Measurements from ENCODE around the gene OR10A6. TPM values are rescaled to one million over a fixed set of nuclear protein-coding genes. Genes with fewer than 3 reads are reported as not detected.

The OR10A6 gene, protein sequence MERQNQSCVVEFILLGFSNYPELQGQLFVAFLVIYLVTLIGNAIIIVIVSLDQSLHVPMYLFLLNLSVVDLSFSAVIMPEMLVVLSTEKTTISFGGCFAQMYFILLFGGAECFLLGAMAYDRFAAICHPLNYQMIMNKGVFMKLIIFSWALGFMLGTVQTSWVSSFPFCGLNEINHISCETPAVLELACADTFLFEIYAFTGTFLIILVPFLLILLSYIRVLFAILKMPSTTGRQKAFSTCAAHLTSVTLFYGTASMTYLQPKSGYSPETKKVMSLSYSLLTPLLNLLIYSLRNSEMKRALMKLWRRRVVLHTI
- total RNA-seq (2014; rRNA removed; shearing (Covaris generic)): not detected in 2 replicates

GRCh38 chr11:7931168-7931567 is at the start of gene OR10A6:
Gene OR10A6 (minus strand): TSS chr11:7931268. CDS start chr11:7928662, 2,606 bp downstream.
- no peak for DNase-seq (ENCODE audit: low read depth)

DNA sequence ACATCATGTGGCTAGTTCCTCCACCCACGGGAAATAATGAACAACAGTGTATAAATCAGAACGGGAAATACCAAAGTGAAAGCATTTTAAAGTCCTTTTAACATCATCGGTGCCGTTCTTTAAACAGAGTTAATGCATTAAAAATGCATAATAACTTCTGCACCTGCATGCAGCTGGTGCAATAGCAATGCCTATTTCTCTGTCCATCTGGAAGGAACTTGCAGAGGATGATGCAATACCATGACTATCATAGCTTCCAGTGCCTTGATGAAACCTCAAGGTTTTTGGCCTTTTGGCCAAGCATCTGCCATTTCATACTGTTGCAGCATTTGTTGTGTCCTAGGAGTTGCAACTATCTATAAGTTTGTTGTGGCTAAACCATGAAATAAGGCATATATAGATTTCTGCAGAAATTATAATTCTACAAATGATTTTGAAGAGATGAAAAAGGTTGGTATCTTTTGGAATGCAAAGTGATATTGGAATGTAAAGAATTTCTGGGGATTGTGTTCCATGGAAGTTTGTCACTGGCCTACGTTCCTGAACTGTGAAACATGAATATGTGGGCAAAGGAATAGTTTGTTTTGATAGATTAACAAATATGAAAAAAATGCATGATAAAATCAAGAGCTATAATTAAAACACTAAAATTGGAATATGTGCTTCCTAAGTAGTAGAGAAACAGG is 46.3 kb upstream of the OR10A6 start:
- peak; percentile 85 for DNase-seq (ENCODE audit: low read depth)

- DNase-seq (ENCODE audit: low read depth): peak; percentile 40
Measured at GRCh38 chr11:7974668-7975067, 43.6 kb upstream of the OR10A6 start.

GRCh38 chr11:7973011-7973410 is 41.9 kb upstream of the OR10A6 start:
- DNase-seq (ENCODE audit: low read depth): no peak

GRCh38 chr11:7971846-7972245 is 40.8 kb upstream of the OR10A6 start:
- no peak for DNase-seq (ENCODE audit: low read depth)

DNA sequence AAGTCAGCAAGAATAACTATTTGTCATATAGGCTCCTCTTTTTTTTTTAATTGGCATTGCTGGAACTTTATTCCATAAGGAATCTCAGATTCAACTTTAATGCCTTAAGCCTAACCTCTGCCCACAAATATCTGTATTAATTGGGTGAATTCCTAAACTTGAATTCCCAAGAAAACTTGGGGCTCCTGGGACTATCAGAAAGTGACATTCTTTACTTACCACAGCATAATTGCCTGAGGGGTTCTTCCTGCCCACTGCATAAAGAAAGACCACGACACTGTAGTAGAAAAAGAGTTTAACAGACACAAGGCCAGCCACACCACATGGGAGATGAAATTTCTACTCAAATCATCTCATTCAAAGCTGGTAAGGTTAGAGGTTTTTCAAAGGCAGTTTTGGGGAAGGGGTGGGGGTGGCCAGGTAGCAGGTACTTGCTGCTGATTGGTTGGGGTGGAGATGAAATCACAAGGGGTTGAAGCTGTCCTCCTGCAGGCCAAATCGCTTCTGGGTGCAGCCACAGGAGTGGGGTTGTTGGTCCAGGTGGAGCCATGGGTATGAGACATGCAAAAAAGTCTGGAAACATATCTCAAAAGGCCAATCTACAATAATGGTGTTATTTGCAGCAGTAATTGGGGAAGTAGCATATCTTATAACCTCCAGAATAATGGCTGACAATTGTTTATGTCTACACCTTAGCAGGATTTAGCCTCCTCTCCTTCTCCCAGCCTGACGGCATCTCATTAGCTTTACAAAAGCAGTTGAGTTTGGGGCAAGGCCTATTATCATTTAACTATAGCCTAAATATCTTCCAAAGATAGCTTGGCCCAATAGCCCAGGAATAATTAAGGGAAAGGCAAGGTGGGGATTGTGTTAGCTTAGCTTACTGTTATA is 38.9 kb upstream of the OR10A6 start:
- peak; percentile 83 for DNase-seq (ENCODE audit: low read depth)

- DNase-seq (ENCODE audit: low read depth): peak; percentile 63
Measured at GRCh38 chr11:7968686-7969085, 37.6 kb upstream of the OR10A6 start.

DNA sequence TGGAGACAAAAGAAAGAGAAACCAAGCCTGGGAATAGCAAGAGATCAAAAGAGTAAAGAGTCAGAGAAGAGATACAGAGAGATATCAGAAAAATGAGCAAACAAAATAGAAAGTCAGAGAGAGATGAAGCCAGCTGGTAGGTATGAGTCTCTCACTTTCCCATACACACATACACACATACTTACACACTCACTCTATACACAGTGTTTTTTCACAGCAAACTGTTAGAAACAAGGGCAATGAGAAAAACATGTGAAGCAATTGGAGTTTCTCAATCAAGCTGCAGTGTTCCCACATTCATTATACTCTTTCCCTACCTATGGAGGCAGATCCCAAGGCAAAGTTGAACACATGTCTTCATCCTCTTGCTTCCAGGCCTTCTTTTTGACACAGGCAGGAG is 36.8 kb upstream of the OR10A6 start:
- DNase-seq (ENCODE audit: low read depth): no peak

- peak; percentile 58 for DNase-seq (ENCODE audit: low read depth)
Measured at GRCh38 chr11:7967097-7967496, 36.0 kb upstream of the OR10A6 start.

DNA sequence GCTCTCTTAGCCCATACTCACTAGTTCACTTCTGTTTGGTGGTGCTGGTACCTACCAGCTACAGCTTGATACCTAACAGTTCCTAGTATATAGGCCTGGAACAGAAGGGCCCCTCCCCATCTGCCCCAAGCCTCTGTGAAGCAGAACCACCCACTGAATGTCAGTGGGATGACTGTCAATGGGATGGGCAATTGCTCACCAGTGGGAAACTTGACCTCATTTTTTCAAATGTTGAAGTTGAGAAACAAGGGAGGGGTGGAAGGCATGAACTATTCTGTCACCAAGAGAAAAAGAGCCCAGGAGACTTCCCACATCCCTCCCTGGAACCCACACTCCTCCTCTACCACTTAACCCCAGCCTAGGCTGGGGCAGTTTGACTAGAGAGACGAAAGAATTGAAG is 34.3 kb upstream of the OR10A6 start, which contains the start of gene NLRP10:
NLRP10 (minus strand) TSS at position 62 of the 400 bp plus-strand sequence. CDS start 1,952 bp downstream, outside the sequence.
- DNase-seq (ENCODE audit: low read depth): peak; percentile 70

DNA sequence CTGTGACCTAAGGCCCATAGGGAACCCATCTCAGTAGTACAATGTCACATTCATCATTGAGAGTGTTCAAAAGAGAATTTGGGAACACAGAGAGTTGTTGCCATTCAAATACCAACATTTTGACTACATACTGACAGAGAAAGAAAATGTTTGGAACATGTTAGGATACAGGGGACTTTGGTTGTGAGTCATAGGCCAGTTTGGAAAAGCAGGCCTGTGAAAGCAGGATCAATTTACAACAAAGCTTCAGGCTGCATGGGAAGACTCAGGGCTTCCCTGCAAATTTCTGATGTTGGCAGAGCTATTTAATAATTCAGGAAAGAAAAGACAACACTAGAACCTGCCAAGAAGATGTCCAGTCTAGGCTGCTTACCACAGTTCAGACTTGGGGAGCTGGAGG is 33.8 kb upstream of the OR10A6 start:
- DNase-seq (ENCODE audit: low read depth): peak; percentile 73

- DNase-seq (ENCODE audit: low read depth): no peak
Measured at GRCh38 chr11:7964261-7964660, 33.2 kb upstream of the OR10A6 start.

- DNase-seq (ENCODE audit: low read depth): no peak
Measured at GRCh38 chr11:7955191-7955590, 24.1 kb upstream of the OR10A6 start.

DNA sequence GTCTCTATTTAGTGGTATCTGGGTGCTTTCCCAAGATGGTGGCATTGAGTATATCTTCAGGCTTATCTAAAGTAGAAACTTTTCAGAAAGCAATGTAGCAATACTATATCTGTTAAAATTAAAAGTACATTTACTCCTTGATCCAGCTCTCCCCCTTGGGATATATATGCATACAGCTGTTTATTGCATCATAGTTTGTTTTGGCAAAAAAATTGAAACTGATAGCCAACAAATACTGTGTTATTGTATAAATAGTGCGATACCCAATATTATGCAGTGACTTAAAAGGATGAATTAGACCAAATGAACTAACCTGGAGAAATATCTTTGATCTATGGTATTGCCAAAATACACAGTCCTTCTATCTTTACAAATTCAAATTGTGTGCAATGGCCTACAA is 18.9 kb upstream of the OR10A6 start:
- DNase-seq (ENCODE audit: low read depth): no peak

- DNase-seq (ENCODE audit: low read depth): no peak
Measured at GRCh38 chr11:7944123-7944522, 13.1 kb upstream of the OR10A6 start.

DNA sequence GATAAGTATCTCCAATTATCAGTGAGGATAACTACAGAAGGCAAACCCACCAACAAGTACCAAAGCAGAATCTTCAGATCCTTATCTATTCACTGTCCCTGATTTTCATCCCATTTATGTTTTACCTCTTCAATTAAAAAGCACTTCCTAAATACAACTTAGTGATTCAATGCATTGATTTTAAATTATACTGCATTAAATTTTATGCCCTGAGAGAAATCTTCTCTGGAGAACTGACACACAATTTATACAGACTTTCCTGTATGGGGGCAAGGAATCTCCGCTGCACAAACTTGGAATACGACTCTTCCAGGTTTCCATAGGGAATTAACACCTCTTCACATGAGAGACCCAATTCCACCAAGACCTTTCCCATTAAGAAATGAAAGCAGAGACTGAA is 10.5 kb upstream of the OR10A6 start, which contains the start of gene OR10A3:
OR10A3 (minus strand) TSS at position 101 of the 400 bp plus-strand sequence. CDS start 2,188 bp downstream, outside the sequence.
- no peak for DNase-seq (ENCODE audit: low read depth)

GRCh38 chr11:7941146-7941545 is 10.1 kb upstream of the OR10A6 start:
- DNase-seq (ENCODE audit: low read depth): no peak

GRCh38 chr11:7936615-7937014 is 5.5 kb upstream of the OR10A6 start:
- DNase-seq (ENCODE audit: low read depth): peak; percentile 20

GRCh38 chr11:7927635-7928034 is 3.4 kb downstream of the OR10A6 start:
- peak; percentile 43 for DNase-seq (ENCODE audit: low read depth)

DNA sequence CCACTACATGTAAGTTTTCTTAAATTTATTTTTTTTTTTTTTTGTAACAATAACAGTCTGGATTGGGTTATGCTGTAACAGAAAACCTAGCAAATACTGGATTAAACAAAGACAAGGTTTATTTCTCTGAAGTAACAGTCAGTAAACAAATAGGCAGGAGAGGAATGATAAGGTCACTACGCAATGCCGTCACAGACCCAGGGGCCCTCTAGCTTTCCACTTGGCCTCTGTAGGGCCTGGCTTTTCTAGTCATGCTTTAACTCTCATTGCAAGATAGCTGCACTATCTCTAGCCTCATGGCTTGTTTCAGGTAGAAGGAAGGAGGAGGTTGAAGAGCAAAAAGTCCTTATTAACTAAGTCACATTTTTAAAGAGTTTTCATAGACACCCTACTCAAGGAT is 6.5 kb downstream of the OR10A6 start:
- no peak for DNase-seq (ENCODE audit: low read depth)

- no peak for DNase-seq (ENCODE audit: low read depth)
Measured at GRCh38 chr11:7918141-7918540, 12.9 kb downstream of the OR10A6 start.

GRCh38 chr11:7911011-7911410 is 20.1 kb downstream of the OR10A6 start:
- no peak for DNase-seq (ENCODE audit: low read depth)

Measured in M059J (cell line).